Measurements from ENCODE around the gene NTSR1.

The NTSR1 gene

GRCh38 chr20:62745279-62745951, 36.8 kb downstream of the NTSR1 start:
- TF ChIP-seq PAX5 (IDR thresholded peaks at IDR 0.05; ENCODE audit: insufficient read depth, low read length, severe bottlenecking) (no peak), POLR2A (IDR thresholded peaks at IDR 0.05; ENCODE audit: low read depth, low read length) (no peak), TAF1 (IDR thresholded peaks at IDR 0.05; ENCODE audit: low read depth, low read length) (no peak)

GRCh38 chr20:62745952-62746288, 37.3 kb downstream of the NTSR1 start:
- DNase-seq (ENCODE audit: insufficient read length, low spot score) (no peak), FAIRE-seq (no peak)
- TF ChIP-seq POU2F2 (IDR thresholded peaks at IDR 0.05; ENCODE audit: low read depth, low read length), result no peak
- no peak for TF ChIP-seq SPI1 (IDR thresholded peaks at IDR 0.05; ENCODE audit: low read depth, low read length)
- TF ChIP-seq PAX5 (IDR thresholded peaks at IDR 0.05; ENCODE audit: insufficient read depth, low read length, severe bottlenecking), result no peak
- no peak for TF ChIP-seq POLR2A (IDR thresholded peaks at IDR 0.05; ENCODE audit: low read depth, low read length)
- TF ChIP-seq TAF1 (IDR thresholded peaks at IDR 0.05; ENCODE audit: low read depth, low read length), result no peak

More at GRCh38 chr20:62745279-62745951, 36.8 kb downstream of the NTSR1 start:
- DNase-seq (ENCODE audit: insufficient read length, low spot score), result no peak
- FAIRE-seq, result no peak

- no peak for DNase-seq (ENCODE audit: insufficient read length, low spot score)
- TF ChIP-seq POLR2A (IDR thresholded peaks at IDR 0.05; ENCODE audit: low read depth, low read length) (no peak), POU2F2 (IDR thresholded peaks at IDR 0.05; ENCODE audit: low read depth, low read length) (no peak), SPI1 (IDR thresholded peaks at IDR 0.05; ENCODE audit: low read depth, low read length) (no peak), PAX5 (IDR thresholded peaks at IDR 0.05; ENCODE audit: insufficient read depth, low read length, severe bottlenecking) (no peak), POLR2AphosphoS5 (IDR thresholded peaks at IDR 0.05; ENCODE audit: low read depth, low read length) (no peak), TAF1 (IDR thresholded peaks at IDR 0.05; ENCODE audit: low read depth, low read length) (no peak)
- no peak for FAIRE-seq
These were observed 39.7 kb downstream of the NTSR1 start for GRCh38 chr20:62748311-62748710.

- no peak for DNase-seq (ENCODE audit: insufficient read length, low spot score)
- FAIRE-seq, result no peak
- TF ChIP-seq POLR2A (IDR thresholded peaks at IDR 0.05; ENCODE audit: low read depth, low read length), result no peak
- TF ChIP-seq TAF1 (IDR thresholded peaks at IDR 0.05; ENCODE audit: low read depth, low read length), result no peak
- no peak for TF ChIP-seq PAX5 (IDR thresholded peaks at IDR 0.05; ENCODE audit: insufficient read depth, low read length, severe bottlenecking)
- no peak for TF ChIP-seq SPI1 (IDR thresholded peaks at IDR 0.05; ENCODE audit: low read depth, low read length)
- no peak for TF ChIP-seq POLR2AphosphoS5 (IDR thresholded peaks at IDR 0.05; ENCODE audit: low read depth, low read length)
- TF ChIP-seq POU2F2 (IDR thresholded peaks at IDR 0.05; ENCODE audit: low read depth, low read length), result no peak
These were observed 41.3 kb downstream of the NTSR1 start for GRCh38 chr20:62749851-62750445.

GRCh38 chr20:62751551-62752150, 43.0 kb downstream of the NTSR1 start:
- no peak for FAIRE-seq
- DNase-seq (ENCODE audit: insufficient read length, low spot score), result no peak
- no peak for TF ChIP-seq POLR2AphosphoS5 (IDR thresholded peaks at IDR 0.05; ENCODE audit: low read depth, low read length)

- FAIRE-seq, result no peak
- no peak for TF ChIP-seq POU2F2 (IDR thresholded peaks at IDR 0.05; ENCODE audit: low read depth, low read length)
- TF ChIP-seq PAX5 (IDR thresholded peaks at IDR 0.05; ENCODE audit: insufficient read depth, low read length, severe bottlenecking), result no peak
- no peak for TF ChIP-seq POLR2AphosphoS5 (IDR thresholded peaks at IDR 0.05; ENCODE audit: low read depth, low read length)
- TF ChIP-seq TAF1 (IDR thresholded peaks at IDR 0.05; ENCODE audit: low read depth, low read length), result no peak
- TF ChIP-seq POLR2A (IDR thresholded peaks at IDR 0.05; ENCODE audit: low read depth, low read length), result no peak
- TF ChIP-seq SPI1 (IDR thresholded peaks at IDR 0.05; ENCODE audit: low read depth, low read length), result no peak
- no peak for DNase-seq (ENCODE audit: insufficient read length, low spot score)
These were observed 43.6 kb downstream of the NTSR1 start for GRCh38 chr20:62752181-62752670.

GRCh38 chr20:62752671-62753501, 44.2 kb downstream of the NTSR1 start:
- TF ChIP-seq TAF1 (IDR thresholded peaks at IDR 0.05; ENCODE audit: low read depth, low read length) (no peak), SPI1 (IDR thresholded peaks at IDR 0.05; ENCODE audit: low read depth, low read length) (no peak), PAX5 (IDR thresholded peaks at IDR 0.05; ENCODE audit: insufficient read depth, low read length, severe bottlenecking) (no peak)
- DNase-seq (ENCODE audit: insufficient read length, low spot score) (no peak), FAIRE-seq (no peak)

GRCh38 chr20:62753626-62754025, 45.0 kb downstream of the NTSR1 start:
- DNase-seq (ENCODE audit: insufficient read length, low spot score) (no peak), FAIRE-seq (no peak)
- no peak for TF ChIP-seq POLR2A (IDR thresholded peaks at IDR 0.05; ENCODE audit: low read depth, low read length)

GRCh38 chr20:62754122-62754990, 45.7 kb downstream of the NTSR1 start:
- no peak for DNase-seq (ENCODE audit: insufficient read length, low spot score)
- TF ChIP-seq TAF1 (IDR thresholded peaks at IDR 0.05; ENCODE audit: low read depth, low read length) (no peak), POLR2A (IDR thresholded peaks at IDR 0.05; ENCODE audit: low read depth, low read length) (no peak), POU2F2 (IDR thresholded peaks at IDR 0.05; ENCODE audit: low read depth, low read length) (no peak), POLR2AphosphoS5 (IDR thresholded peaks at IDR 0.05; ENCODE audit: low read depth, low read length) (no peak), SPI1 (IDR thresholded peaks at IDR 0.05; ENCODE audit: low read depth, low read length) (no peak), PAX5 (IDR thresholded peaks at IDR 0.05; ENCODE audit: insufficient read depth, low read length, severe bottlenecking) (no peak)
- no peak for FAIRE-seq

Measured in GM12891 (cell line).